Measurements from ENCODE around the gene FNDC3A. TPM values are rescaled to one million over a fixed set of nuclear protein-coding genes. Genes with fewer than 3 reads are reported as not detected.

Gene FNDC3A
- total RNA-seq, 1 experiment from 2014 or later: 34.3 TPM

DNA sequence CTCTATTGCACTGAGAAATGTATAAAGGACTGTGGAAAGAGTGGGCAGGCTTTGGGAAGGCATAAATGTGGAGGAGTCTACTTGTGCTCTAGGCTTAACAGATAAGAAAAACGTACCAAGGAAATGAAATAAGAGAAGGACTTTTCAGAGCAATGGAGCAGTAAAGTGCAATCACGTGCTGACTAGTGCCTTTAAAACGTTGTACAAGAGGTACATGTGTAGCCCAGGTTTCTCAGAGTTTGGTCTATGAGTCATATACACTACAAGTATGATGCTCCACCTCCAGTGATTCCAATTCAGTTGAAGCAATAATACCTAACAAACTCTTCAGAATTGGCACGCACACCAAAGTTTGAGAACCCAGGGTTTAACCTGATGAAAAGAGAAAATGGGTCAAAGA, 13.4 kb upstream of the FNDC3A start:
- H3K4me3 ChIP-seq: no peak overlapping the region
- H3K27me3 ChIP-seq (ENCODE audit: insufficient read depth, low read depth): no peaks in the 10 kb centered on the region
- TF ChIP-seq EZH2 (IDR thresholded peaks at IDR 0.05; ENCODE audit: low read depth): no peak
- intact Hi-C loops (cut with micrococcal nuclease; ENCODE audit: unreplicated experiment): no loop called here
- ChIA-PET CTCF (no interaction called here), POLR2A (ENCODE audit: unreplicated experiment) (interaction anchor here (0.7 kb wide), 1 partner anchor 467 kb away, joined by 4 read pairs; no protein-coding TSS in a partner anchor)
- H3K79me2 ChIP-seq (ENCODE audit: low read depth): no peaks in the 10 kb centered on the region
- H3K27ac ChIP-seq: no peak overlapping the region
- no peak overlapping the region for H2AFZ ChIP-seq
- DNase-seq: no peak
- no peak overlapping the region for H3K4me2 ChIP-seq
- no peaks in the 10 kb centered on the region for H3K9me2 ChIP-seq (ENCODE audit: insufficient read depth)
- H3K9me3 ChIP-seq (ENCODE audit: insufficient read depth, low read depth): no peaks in the 10 kb centered on the region
- H3F3A ChIP-seq (ENCODE audit: insufficient read depth, low read depth): no peaks in the 10 kb centered on the region
- no peaks in the 10 kb centered on the region for H3K36me3 ChIP-seq (ENCODE audit: low read depth)
- no peaks in the 10 kb centered on the region for H3K4me1 ChIP-seq (replicated peaks; ENCODE audit: insufficient read depth)
- BruUV-seq (replicated peaks): no TSS peak
- no peaks in the 10 kb centered on the region for H4K20me1 ChIP-seq (ENCODE audit: insufficient read depth)

DNA sequence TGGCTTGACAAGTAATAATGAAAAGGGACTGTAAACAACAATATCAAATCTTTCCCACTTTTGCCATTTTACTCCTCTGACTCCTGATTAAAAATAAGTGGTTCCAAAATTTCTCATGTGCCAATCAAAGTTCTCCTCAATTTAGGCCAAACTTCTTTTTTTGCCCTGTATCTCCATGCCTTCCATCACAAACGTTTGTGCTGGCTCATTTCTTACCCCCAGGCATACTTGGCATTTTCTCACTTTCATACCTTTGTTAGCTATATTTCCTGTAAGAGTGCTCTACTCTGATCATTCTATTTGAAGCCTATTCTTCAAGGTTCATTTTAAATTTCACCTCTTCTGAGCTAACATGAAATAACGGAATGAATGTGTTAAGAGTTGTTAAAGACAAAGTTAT, 10.0 kb upstream of the FNDC3A start:
- Histone ChIP-seq H3K9me2 (ENCODE audit: insufficient read depth) (no peaks in the 10 kb centered on the region), H3K4me1 (replicated peaks; ENCODE audit: insufficient read depth) (no peaks in the 10 kb centered on the region), H3F3A (ENCODE audit: insufficient read depth, low read depth) (no peaks in the 10 kb centered on the region), H3K9me3 (ENCODE audit: insufficient read depth, low read depth) (no peaks in the 10 kb centered on the region), H3K36me3 (ENCODE audit: low read depth) (no peaks in the 10 kb centered on the region), H3K27me3 (ENCODE audit: insufficient read depth, low read depth) (no peaks in the 10 kb centered on the region), H3K27ac (no peak overlapping the region), H4K20me1 (ENCODE audit: insufficient read depth) (no peaks in the 10 kb centered on the region), H3K4me2 (no peak overlapping the region), H3K79me2 (ENCODE audit: low read depth) (no peaks in the 10 kb centered on the region), H2AFZ (no peak overlapping the region), H3K4me3 (no peak overlapping the region)
- ChIA-PET CTCF (no interaction called here), POLR2A (ENCODE audit: unreplicated experiment) (interaction anchor here (0.7 kb wide), 1 partner anchor 90 kb away, joined by 3 read pairs; no protein-coding TSS in a partner anchor)
- DNase-seq: no peak
- TF ChIP-seq, protein P1, sequence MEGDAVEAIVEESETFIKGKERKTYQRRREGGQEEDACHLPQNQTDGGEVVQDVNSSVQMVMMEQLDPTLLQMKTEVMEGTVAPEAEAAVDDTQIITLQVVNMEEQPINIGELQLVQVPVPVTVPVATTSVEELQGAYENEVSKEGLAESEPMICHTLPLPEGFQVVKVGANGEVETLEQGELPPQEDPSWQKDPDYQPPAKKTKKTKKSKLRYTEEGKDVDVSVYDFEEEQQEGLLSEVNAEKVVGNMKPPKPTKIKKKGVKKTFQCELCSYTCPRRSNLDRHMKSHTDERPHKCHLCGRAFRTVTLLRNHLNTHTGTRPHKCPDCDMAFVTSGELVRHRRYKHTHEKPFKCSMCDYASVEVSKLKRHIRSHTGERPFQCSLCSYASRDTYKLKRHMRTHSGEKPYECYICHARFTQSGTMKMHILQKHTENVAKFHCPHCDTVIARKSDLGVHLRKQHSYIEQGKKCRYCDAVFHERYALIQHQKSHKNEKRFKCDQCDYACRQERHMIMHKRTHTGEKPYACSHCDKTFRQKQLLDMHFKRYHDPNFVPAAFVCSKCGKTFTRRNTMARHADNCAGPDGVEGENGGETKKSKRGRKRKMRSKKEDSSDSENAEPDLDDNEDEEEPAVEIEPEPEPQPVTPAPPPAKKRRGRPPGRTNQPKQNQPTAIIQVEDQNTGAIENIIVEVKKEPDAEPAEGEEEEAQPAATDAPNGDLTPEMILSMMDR (conservative IDR thresholded peaks at IDR 0.05): no peak
- TF ChIP-seq EZH2 (IDR thresholded peaks at IDR 0.05; ENCODE audit: low read depth): no peak
- intact Hi-C loops (cut with micrococcal nuclease; ENCODE audit: unreplicated experiment): no loop called here
- BruUV-seq (replicated peaks): no TSS peak

DNA sequence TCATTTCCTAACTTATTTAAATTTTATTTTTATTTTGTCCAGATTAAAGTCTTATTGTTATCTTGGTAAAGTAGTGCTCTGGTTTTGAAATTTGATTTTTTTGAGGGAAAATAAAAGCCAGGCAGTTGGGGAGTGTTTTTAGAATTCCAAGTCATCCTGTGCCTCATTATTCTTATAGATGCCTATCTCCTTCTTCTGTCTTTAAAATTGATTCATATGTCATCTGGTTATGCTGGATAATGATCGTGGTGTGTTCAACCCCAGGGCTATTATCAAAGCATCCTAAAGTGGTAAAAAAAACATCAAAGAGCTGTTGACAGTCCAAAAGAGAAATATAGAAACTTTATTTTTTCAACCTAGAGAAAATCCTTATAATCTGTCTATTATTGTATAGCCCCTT, 6.0 kb upstream of the FNDC3A start:
- H2AFZ ChIP-seq: no peak overlapping the region
- no peaks in the 10 kb centered on the region for H3K9me2 ChIP-seq (ENCODE audit: insufficient read depth)
- intact Hi-C loops (cut with micrococcal nuclease; ENCODE audit: unreplicated experiment): no loop called here
- H3K79me2 ChIP-seq (ENCODE audit: low read depth): no peaks in the 10 kb centered on the region
- TF ChIP-seq, protein P1 (conservative IDR thresholded peaks at IDR 0.05): no peak
- TF ChIP-seq EZH2 (IDR thresholded peaks at IDR 0.05; ENCODE audit: low read depth): no peak
- H3K36me3 ChIP-seq (ENCODE audit: low read depth): no peaks in the 10 kb centered on the region
- ChIA-PET CTCF (no interaction called here), POLR2A (ENCODE audit: unreplicated experiment) (no interaction called here)
- no TSS peak for BruUV-seq (replicated peaks)
- no peaks in the 10 kb centered on the region for H3F3A ChIP-seq (ENCODE audit: insufficient read depth, low read depth)
- H3K27ac ChIP-seq: no peak overlapping the region
- no peak overlapping the region for H3K4me3 ChIP-seq
- H3K4me1 ChIP-seq (replicated peaks; ENCODE audit: insufficient read depth): peaks cover 2% of the 10 kb centered on the region; the same call in 1 of the 2 replicates
- H3K27me3 ChIP-seq (ENCODE audit: insufficient read depth, low read depth): no peaks in the 10 kb centered on the region
- peaks cover 11% of the 10 kb centered on the region; the same call in 1 of the 2 replicates for H3K9me3 ChIP-seq (ENCODE audit: insufficient read depth, low read depth)
- no peak overlapping the region for H3K4me2 ChIP-seq
- DNase-seq: no peak
- H4K20me1 ChIP-seq (ENCODE audit: insufficient read depth): no peaks in the 10 kb centered on the region

DNA sequence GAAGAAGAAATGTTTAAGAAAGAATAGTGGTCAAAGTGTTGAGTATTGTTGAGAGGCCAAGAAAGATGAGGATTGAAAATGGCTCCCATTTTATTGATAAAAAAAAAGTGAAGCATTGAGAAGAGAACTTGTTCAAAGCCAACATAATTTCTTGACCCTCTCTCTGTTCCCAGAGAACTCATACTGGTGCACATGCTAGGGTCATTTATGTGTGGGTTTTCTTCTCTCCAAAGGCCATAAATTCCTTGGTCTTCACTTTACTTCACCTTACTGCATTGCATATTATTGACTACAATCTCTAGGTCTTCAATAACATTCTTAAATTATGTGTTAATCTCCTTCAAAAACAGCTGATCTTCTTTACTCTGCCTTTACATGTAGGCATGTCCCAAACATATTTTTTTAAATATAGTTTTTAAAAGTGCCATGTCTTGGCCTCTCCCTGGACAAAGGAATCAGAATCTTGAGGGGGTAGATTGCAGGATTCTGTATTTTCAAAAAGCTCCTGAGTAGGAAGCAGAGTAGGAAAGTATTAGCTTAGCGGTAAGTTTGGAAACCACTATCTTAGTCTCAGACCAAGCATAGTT, 1.8 kb upstream of the FNDC3A start:
- intact Hi-C loops (cut with micrococcal nuclease; ENCODE audit: unreplicated experiment): no loop called here

More for the DNA sequence above, 1.8 kb upstream of the FNDC3A start:
- H3K4me3 ChIP-seq: no peak overlapping the region
- TF ChIP-seq, protein P1 (conservative IDR thresholded peaks at IDR 0.05): no peak
- TF ChIP-seq EZH2 (IDR thresholded peaks at IDR 0.05; ENCODE audit: low read depth): no peak
- H3K27me3 ChIP-seq (ENCODE audit: insufficient read depth, low read depth): no peaks in the 10 kb centered on the region
- H3K9me3 ChIP-seq (ENCODE audit: insufficient read depth, low read depth): peaks cover 11% of the 10 kb centered on the region; the same call in 1 of the 2 replicates
- H3K79me2 ChIP-seq (ENCODE audit: low read depth): peaks cover 23% of the 10 kb centered on the region
- H4K20me1 ChIP-seq (ENCODE audit: insufficient read depth): no peaks in the 10 kb centered on the region
- no peak for DNase-seq
- no peak overlapping the region for H3K4me2 ChIP-seq
- POLR2A ChIA-PET (ENCODE audit: unreplicated experiment): interaction anchor here (0.5 kb wide), 1 partner anchor 46 kb away, joined by 4 read pairs; no protein-coding TSS in a partner anchor
- H3K9me2 ChIP-seq (ENCODE audit: insufficient read depth): no peaks in the 10 kb centered on the region
- no peaks in the 10 kb centered on the region for H3K36me3 ChIP-seq (ENCODE audit: low read depth)
- peaks cover 20% of the 10 kb centered on the region for H3K4me1 ChIP-seq (replicated peaks; ENCODE audit: insufficient read depth)
- H2AFZ ChIP-seq: no peak overlapping the region
- H3K27ac ChIP-seq: no peak overlapping the region
- CTCF ChIA-PET: no interaction called here
- H3F3A ChIP-seq (ENCODE audit: insufficient read depth, low read depth): peaks cover 14% of the 10 kb centered on the region; the same call in 1 of the 2 replicates
- BruUV-seq (replicated peaks): no TSS peak

Data from PC-9 (cell line).